Uterus (tissue), 4 donors: Measurements from ENCODE around the gene CACNB4. TPM values are rescaled to one million over a fixed set of nuclear protein-coding genes. Genes with fewer than 3 reads are reported as not detected.

Experiments
- DNase-seq, 2 donors: peaks; one replicate each; pipeline ENCODE4 v3.0.0-alpha.2; 2019 to 2020
- H3K27ac ChIP-seq, 2 donors: fragments of 200-600 bp; sonication (generic); 1 replicate in 1 of 2; 2 replicates in 1 of 2; pipeline ENCODE4 v1.5.1; 2016 to 2018
- H3K27me3 ChIP-seq, 2 donors: fragments of 200-600 bp; sonication (generic); one replicate each; pipeline ENCODE4 v1.5.1; 2018 to 2019; ENCODE audit warnings: control low read depth in 1 of 2
- H3K36me3 ChIP-seq, 2 donors: fragments of 200-600 bp; sonication (generic); one replicate each; pipeline ENCODE4 v1.5.1; 2019; ENCODE audit warnings: control low read depth in 1 of 2
- H3K4me1 ChIP-seq, 2 donors: fragments of 200-600 bp; sonication (generic); one replicate each; pipeline ENCODE4 v1.5.1; 2018 to 2019; ENCODE audit warnings: control low read depth in 1 of 2
- H3K4me3 ChIP-seq, 2 donors: fragments of 200-600 bp; sonication (generic); 1 replicate in 1 of 2; 2 replicates in 1 of 2; pipeline ENCODE4 v1.5.1; 2018 to 2019; ENCODE audit warnings: mild to moderate bottlenecking in 1 of 2
- H3K9me3 ChIP-seq, 2 donors: fragments of 200-600 bp; sonication (generic); one replicate each; pipeline ENCODE4 v1.5.1; 2019; ENCODE audit warnings: control low read depth in 1 of 2
- CTCF ChIP-seq, 4 experiments: fragments of 200-600 bp in 2 of 4; fragments of 450-650 bp in 2 of 4; sonication (generic) in 2 of 4; IDR thresholded peaks; one replicate each; pipeline ENCODE4 v1.5.1; 2016 to 2019; ENCODE audit warnings: antibody characterized with exemption in 4 of 4, mild to moderate bottlenecking in 2 of 4, moderate library complexity in 1 of 4
- POLR2A ChIP-seq, 2 donors: fragments of 450-650 bp; IDR thresholded peaks; one replicate each; pipeline ENCODE4 v1.6.1; 2016; ENCODE audit warnings: antibody characterized with exemption in 2 of 2, mild to moderate bottlenecking in 1 of 2, moderate library complexity in 1 of 2
- intact Hi-C: fragments of 100-400 bp; cut with DNase I; formaldehyde crosslinking; loops from one replicate; pipeline ENCODE4 v1.15.1; 2023; ENCODE audit warnings: low total_unique reads
- total RNA-seq, 4 donors: library from RNA; depleted of rRNA in 3 of 4; stranded (reverse); fragments of >200 nt in 3 of 4; gene quantifications; one replicate each; pipeline versions ENCODE4 v1.1.0 to v1.2.4, GENCODE V29; 2014 to 2023
- donor health status: DM: yes; HTN: yes; CAD: no.

CACNB4 gene
- total RNA-seq, 4 donors from 2014 or later, result 0.26 to 14.0 (median 1.6) TPM

GRCh38 chr2:152088006-152088405, 10.8 kb downstream of the CACNB4 start:
- TF ChIP-seq CTCF (IDR thresholded peaks at IDR 0.05) (no peak), POLR2A (IDR thresholded peaks at IDR 0.05) (no peak)
- no peak for DNase-seq
- Histone ChIP-seq H3K4me3 (no peak overlapping the region), H3K36me3 (no peaks in the 10 kb centered on the region), H3K27ac (no peak overlapping the region), H3K27me3 (no peaks in the 10 kb centered on the region), H3K4me1 (no peaks in the 10 kb centered on the region), H3K9me3 (no peaks in the 10 kb centered on the region)
- intact Hi-C loops, result no loop called here

GRCh38 chr2:152086231-152086630, 12.6 kb downstream of the CACNB4 start:
- intact Hi-C loops, result no loop called here
- Histone ChIP-seq H3K9me3 (no peaks in the 10 kb centered on the region), H3K27ac (no peak overlapping the region), H3K4me3 (no peak overlapping the region), H3K4me1 (no peaks in the 10 kb centered on the region), H3K27me3 (no peaks in the 10 kb centered on the region), H3K36me3 (no peaks in the 10 kb centered on the region)
- no peak for TF ChIP-seq CTCF (IDR thresholded peaks at IDR 0.05)
- no peak for TF ChIP-seq POLR2A (IDR thresholded peaks at IDR 0.05)
- DNase-seq, result no peak

GRCh38 chr2:152084076-152084475, 14.8 kb downstream of the CACNB4 start:
- intact Hi-C loops, result no loop called here
- no peaks in the 10 kb centered on the region for H3K27me3 ChIP-seq
- no peak for DNase-seq

GRCh38 chr2:152083202-152083875, 15.5 kb downstream of the CACNB4 start:
- no peaks in the 10 kb centered on the region for H3K27me3 ChIP-seq
- no peaks in the 10 kb centered on the region for H3K36me3 ChIP-seq
- H3K4me3 ChIP-seq, result no peak overlapping the region
- no peak for DNase-seq
- no peak for TF ChIP-seq CTCF (IDR thresholded peaks at IDR 0.05)
- no peak for TF ChIP-seq POLR2A (IDR thresholded peaks at IDR 0.05)
- H3K4me1 ChIP-seq, result no peaks in the 10 kb centered on the region
- no peak overlapping the region for H3K27ac ChIP-seq
- intact Hi-C loops, result no loop called here
- H3K9me3 ChIP-seq, result no peaks in the 10 kb centered on the region

More at GRCh38 chr2:152084076-152084475, 14.8 kb downstream of the CACNB4 start:
- TF ChIP-seq CTCF (IDR thresholded peaks at IDR 0.05), result no peak
- H3K9me3 ChIP-seq, result no peaks in the 10 kb centered on the region
- no peaks in the 10 kb centered on the region for H3K4me1 ChIP-seq
- no peak overlapping the region for H3K27ac ChIP-seq
- no peak overlapping the region for H3K4me3 ChIP-seq
- H3K36me3 ChIP-seq, result no peaks in the 10 kb centered on the region

GRCh38 chr2:152078662-152079061, 20.2 kb downstream of the CACNB4 start:
- no peaks in the 10 kb centered on the region for H3K36me3 ChIP-seq
- no peak overlapping the region for H3K4me3 ChIP-seq
- H3K27me3 ChIP-seq, result no peaks in the 10 kb centered on the region
- DNase-seq, result no peak
- no peak overlapping the region for H3K27ac ChIP-seq
- H3K4me1 ChIP-seq, result no peaks in the 10 kb centered on the region
- H3K9me3 ChIP-seq, result no peaks in the 10 kb centered on the region
- intact Hi-C loops, result no loop called here
- no peak for TF ChIP-seq POLR2A (IDR thresholded peaks at IDR 0.05)
- TF ChIP-seq CTCF (IDR thresholded peaks at IDR 0.05), result no peak
